H1 (cell line): ENCODE data around the gene KIF15. TPM values are rescaled to one million over a fixed set of nuclear protein-coding genes. Genes with fewer than 3 reads are reported as not detected.

Experiments used
- CTCF ChIA-PET: fragments of 300-600 bp; sonication (Branson Sonifier 250); formaldehyde crosslinking; loops from one replicate; lab custom pipeline; 2021; ENCODE audit not compliant: partially characterized antibody; lab: Charles Lee
- POLR2A ChIA-PET: fragments of 300-600 bp; sonication (Branson Sonifier 250); formaldehyde crosslinking; loops from one replicate; lab custom pipeline; 2021; ENCODE audit warnings: inconsistent platforms; ENCODE audit not compliant: partially characterized antibody; lab: Charles Lee
- DNase-seq, 2 experiments: peaks; one replicate each; pipeline versions ENCODE4 v3.0.0 to v3.0.0-alpha.2; 2010 to 2022; ENCODE audit warnings: low spot score in 2 of 2, low read depth in 1 of 2, mixed read lengths in 1 of 2
- FAIRE-seq: peaks from 2 replicates; lab custom pipeline; 2011; peaks lifted over from hg19 to GRCh38; lab: Jason Lieb, UNC
- H2AFZ ChIP-seq: 2 replicates; pipeline ENCODE4 v1.8.1; 2012; ENCODE audit warnings: low read length, inconsistent platforms
- H2AK5ac ChIP-seq: 2 replicates; pipeline ENCODE4 v1.6.1; 2013; ENCODE audit warnings: low read depth, low read length
- H2BK120ac ChIP-seq: replicated peaks from 2 replicates; pipeline ENCODE3; 2013; ENCODE audit warnings: low read depth, low read length, inconsistent platforms
- H2BK12ac ChIP-seq: 2 replicates; pipeline ENCODE4 v1.6.1; 2013; ENCODE audit warnings: low read depth, low read length
- H2BK15ac ChIP-seq: 2 replicates; pipeline ENCODE4 v1.6.1; 2013; ENCODE audit warnings: low read length
- H2BK20ac ChIP-seq: 2 replicates; pipeline ENCODE4 v1.6.1; 2013; ENCODE audit warnings: low read length
- H2BK5ac ChIP-seq: 2 replicates; pipeline ENCODE4 v1.6.1; 2013; ENCODE audit warnings: low read depth, low read length
- H3K14ac ChIP-seq: 2 replicates; pipeline ENCODE4 v1.6.1; 2013; ENCODE audit warnings: inconsistent platforms; ENCODE audit not compliant: insufficient read length
- H3K18ac ChIP-seq: 2 replicates; pipeline ENCODE4 v1.6.1; 2013; ENCODE audit warnings: low read length; ENCODE audit errors: extremely low read depth
- H3K23ac ChIP-seq: 2 replicates; pipeline ENCODE4 v1.6.1; 2013; ENCODE audit warnings: inconsistent platforms; ENCODE audit not compliant: insufficient read length
- H3K23me2 ChIP-seq: 2 replicates; pipeline ENCODE4 v1.6.1; 2013; ENCODE audit warnings: low read depth, low read length
- H3K27ac ChIP-seq: 2 replicates; pipeline ENCODE4 v1.6.1; 2011; ENCODE audit warnings: low read depth, low read length, inconsistent platforms
- H3K27me3 ChIP-seq, 4 experiments: replicated peaks in 1 of 4; 1 replicate in 1 of 4; 2 replicates in 3 of 4; pipeline versions ENCODE4 v1.6.1 to v1.8.1; 2011 to 2013; ENCODE audit warnings: low read length in 3 of 4, mild to moderate bottlenecking in 3 of 4, inconsistent platforms in 2 of 4, mixed read lengths in 2 of 4, moderate library complexity in 1 of 4; ENCODE audit not compliant: control insufficient read depth in 3 of 4, insufficient read depth in 3 of 4; ENCODE audit errors: extremely low read depth in 1 of 4
- H3K36me3 ChIP-seq, 4 experiments: 2 replicates each; pipeline versions ENCODE4 v1.6.1 to v1.8.1; 2011 to 2013; ENCODE audit warnings: mild to moderate bottlenecking in 4 of 4, low read length in 3 of 4, moderate library complexity in 2 of 4, control low read depth in 1 of 4, inconsistent platforms in 1 of 4; ENCODE audit not compliant: insufficient read depth in 4 of 4, control insufficient read depth in 2 of 4
- H3K4ac ChIP-seq: replicated peaks from 2 replicates; pipeline ENCODE3; 2013; ENCODE audit warnings: low read length, low read depth, mixed read lengths, inconsistent platforms; ENCODE audit not compliant: insufficient read length
- H3K4me1 ChIP-seq, 4 experiments: replicated peaks in 1 of 4; 1 replicate in 1 of 4; 2 replicates in 3 of 4; pipeline versions ENCODE4 v1.6.1 to v1.8.1; 2011 to 2013; ENCODE audit warnings: low read length in 3 of 4, inconsistent platforms in 2 of 4, mixed read lengths in 1 of 4; ENCODE audit not compliant: insufficient read depth in 4 of 4, control insufficient read depth in 3 of 4
- H3K4me2 ChIP-seq, 2 experiments: 2 replicates each; pipeline versions ENCODE4 v1.6.1 to v1.8.1; 2011 to 2013; ENCODE audit warnings: low read depth in 2 of 2, low read length in 2 of 2, control low read depth in 1 of 2, inconsistent platforms in 1 of 2, mild to moderate bottlenecking in 1 of 2; ENCODE audit not compliant: insufficient read depth in 1 of 2
- H3K4me3 ChIP-seq, 4 experiments: fragments of 200-600, 300-600 bp in 1 of 4; sonication (generic), shearing (Covaris generic), sonication (Bioruptor Twin) in 1 of 4; 2 replicates each; pipeline versions ENCODE4 v1.5.1 to v1.8.1; 2011 to 2016; ENCODE audit warnings: low read length in 4 of 4, low read depth in 3 of 4, control low read depth in 2 of 4, inconsistent platforms in 2 of 4, mild to moderate bottlenecking in 2 of 4, mixed read lengths in 1 of 4, moderate library complexity in 1 of 4; ENCODE audit not compliant: insufficient read depth in 2 of 4; ENCODE audit errors: extremely low read depth in 1 of 4
- H3K56ac ChIP-seq: replicated peaks from 2 replicates; pipeline ENCODE3; 2013; ENCODE audit warnings: low read depth, mild to moderate bottlenecking, mixed read lengths, low read length, inconsistent platforms; ENCODE audit not compliant: insufficient read length
- H3K79me1 ChIP-seq: 2 replicates; pipeline ENCODE4 v1.6.1; 2013; ENCODE audit warnings: low read depth, low read length, control low read depth
- H3K79me2 ChIP-seq, 2 experiments: 2 replicates each; pipeline versions ENCODE4 v1.6.1 to v1.8.1; 2012 to 2013; ENCODE audit warnings: low read length in 2 of 2, mild to moderate bottlenecking in 2 of 2, inconsistent platforms in 1 of 2; ENCODE audit not compliant: insufficient read depth in 2 of 2, control insufficient read depth in 1 of 2
- H3K9ac ChIP-seq, 4 experiments: replicated peaks in 1 of 4; 1 replicate in 1 of 4; 2 replicates in 3 of 4; pipeline versions ENCODE4 v1.6.1 to v1.8.1; 2011 to 2013; ENCODE audit warnings: low read depth in 3 of 4, low read length in 3 of 4, control low read depth in 2 of 4, mild to moderate bottlenecking in 2 of 4, moderate library complexity in 2 of 4, inconsistent platforms in 1 of 4; ENCODE audit errors: extremely low read depth in 1 of 4
- H3K9me3 ChIP-seq, 2 experiments: 2 replicates each; pipeline versions ENCODE4 v1.6.1 to v1.8.1; 2012 to 2013; ENCODE audit warnings: mild to moderate bottlenecking in 2 of 2, moderate library complexity in 2 of 2, control low read depth in 1 of 2, inconsistent platforms in 1 of 2, low read depth in 1 of 2, low read length in 1 of 2, mixed read lengths in 1 of 2; ENCODE audit not compliant: insufficient read depth in 2 of 2
- H4K20me1 ChIP-seq, 2 experiments: replicated peaks in 1 of 2; 2 replicates each; pipeline versions ENCODE3 to v1.8.1; 2011 to 2013; ENCODE audit warnings: inconsistent platforms in 2 of 2, low read length in 2 of 2, mild to moderate bottlenecking in 1 of 2; ENCODE audit not compliant: insufficient read depth in 2 of 2, control insufficient read depth in 1 of 2
- H4K5ac ChIP-seq: 2 replicates; pipeline ENCODE4 v1.6.1; 2013; ENCODE audit warnings: low read length, low read depth, mixed read lengths, inconsistent platforms; ENCODE audit not compliant: insufficient read length
- H4K8ac ChIP-seq: 2 replicates; pipeline ENCODE4 v1.8.0; 2013; ENCODE audit warnings: mild to moderate bottlenecking, moderate library complexity, low read length, inconsistent platforms; ENCODE audit not compliant: insufficient read depth; ENCODE audit errors: extremely low read depth
- H4K91ac ChIP-seq: replicated peaks from 2 replicates; pipeline ENCODE3; 2013; ENCODE audit warnings: low read length, mixed read lengths, inconsistent platforms; ENCODE audit not compliant: insufficient read length
- CBX5 ChIP-seq: fragments of 300-800, 300-1000 bp; sonication (generic); IDR thresholded peaks from 2 replicates; pipeline ENCODE4 v1.7.1; 2016; ENCODE audit warnings: antibody characterized with exemption, low read length, low read depth
- EZH2 ChIP-seq: fragments of 200-600 bp; sonication (generic); IDR thresholded peaks from 2 replicates; pipeline ENCODE4 v1.7.1; 2012; ENCODE audit warnings: low read depth, mild to moderate bottlenecking, moderate library complexity, low read length, inconsistent platforms; ENCODE audit not compliant: severe bottlenecking
- JUN ChIP-seq: IDR thresholded peaks from 2 replicates; pipeline ENCODE4 v1.6.1; 2011; ENCODE audit warnings: low read depth, mild to moderate bottlenecking, improper control_type of control experiment, low read length
- KDM1A ChIP-seq: fragments of 200-600, 300-600 bp; sonication (generic); IDR thresholded peaks from 2 replicates; pipeline ENCODE4 v1.7.1; 2016; ENCODE audit warnings: mild to moderate bottlenecking, low read length, borderline replicate concordance
- KDM4A ChIP-seq: IDR thresholded peaks from one replicate; pipeline ENCODE4 v1.7.1; 2012; ENCODE audit warnings: low read depth, mild to moderate bottlenecking, moderate library complexity, low read length, inconsistent platforms; ENCODE audit not compliant: severe bottlenecking
- SIRT6 ChIP-seq: IDR thresholded peaks from one replicate; pipeline ENCODE4 v1.7.1; 2012; ENCODE audit warnings: low read length, inconsistent platforms
- SUZ12 ChIP-seq: fragments of 200-600 bp; sonication (generic); IDR thresholded peaks from 2 replicates; pipeline ENCODE4 v1.6.1; 2012; ENCODE audit warnings: mild to moderate bottlenecking, inconsistent platforms, low read length, moderate library complexity, mixed read lengths
- WGBS, 2 experiments: shearing (Covaris generic) in 1 of 2; methylation state at CpG; one replicate each; pipeline versions ENCODE4 v1.1.6 to v1.1.7; 2013 to 2015; ENCODE audit warnings: low lambda C conversion rate in 2 of 2, mixed read lengths in 2 of 2, inconsistent platforms in 1 of 2, low coverage in 1 of 2, missing lambda C conversion rate in 1 of 2; ENCODE audit not compliant: insufficient replicate concordance in 2 of 2, insufficient coverage in 1 of 2, insufficient read length in 1 of 2; ENCODE audit errors: extremely low coverage in 1 of 2, missing lambda C conversion rate in 1 of 2; 5-methylcytosine and 5-hydroxymethylcytosine counted together
- polyA plus RNA-seq, 7 experiments: library from polyadenylated mRNA; depleted of rRNA in 3 of 7; stranded (reverse) in 5 of 7; unstranded in 2 of 7; fragments of >200 nt in 5 of 7; fragments of 200-250 nt in 2 of 7; gene quantifications; 1 replicate in 5 of 7; 2 replicates in 1 of 7; 4 replicates in 1 of 7; pipeline versions ENCODE4 v1.2.1 to v1.2.3, GENCODE V29; 2011 to 2013; ENCODE audit warnings: missing spikeins in 2 of 7, mixed read lengths in 2 of 7
- total RNA-seq: library from RNA; stranded (reverse); fragmentation: NEBNext Ultra II Directional; extraction: Animal tissue kit (Norgen Biotek cat#: 25700); gene quantifications from 2 replicates; pipeline ENCODE4 v1.2.1, GENCODE V29; 2021

The KIF15 gene
- total and polyA plus RNA-seq, 2 of the 8 experiments (the other 6 are each of a cell fraction or from before 2014, with no cell fraction given) = 4.2 to 25.5 TPM

GRCh38 chr3:44874308-44874707 lies 112.7 kb downstream of the KIF15 start, which contains the start of gene TGM4:
TSS of gene TGM4 (plus strand) at chr3:44874608. CDS start at chr3:44874679, 71 bp downstream.
- Histone ChIP-seq H3K4me2 (no peak within 1 kb of the TSS), H3K23ac (no peak within 1 kb of the TSS), H3K36me3 (no peaks in the 10 kb centered on the region), H3K9ac (no peak within 1 kb of the TSS), H4K5ac (no peak within 1 kb of the TSS), H2BK15ac (no peak within 1 kb of the TSS), H4K20me1 (no peaks in the 10 kb centered on the region), H3K79me1 (no peaks in the 10 kb centered on the region), H3K14ac (no peak within 1 kb of the TSS), H3K27me3 (no peaks in the 10 kb centered on the region), H4K91ac (no peak within 1 kb of the TSS), H2BK5ac (no peak within 1 kb of the TSS), H3K4ac (no peak within 1 kb of the TSS), H2BK20ac (no peak within 1 kb of the TSS), H3K4me1 (no peaks in the 10 kb centered on the region), H2BK120ac (no peak within 1 kb of the TSS), H3K56ac (no peak within 1 kb of the TSS), H3K18ac (no peak within 1 kb of the TSS), H2AFZ (no peak within 1 kb of the TSS), H3K79me2 (no peaks in the 10 kb centered on the region), H2BK12ac (no peak within 1 kb of the TSS), H3K27ac (no peak within 1 kb of the TSS), H2AK5ac (no peak within 1 kb of the TSS), H3K23me2 (no peaks in the 10 kb centered on the region), H3K4me3 (no peak within 1 kb of the TSS), H4K8ac (no peak within 1 kb of the TSS), H3K9me3 (no peaks in the 10 kb centered on the region)
- POLR2A ChIA-PET = no interaction called here
- CTCF ChIA-PET = interaction anchor here (0.7 to 3.9 kb wide), 3 partner anchors 10 to 213 kb away, joined by 3 to 17 read pairs (median 3); no protein-coding TSS in a partner anchor
- DNase-seq = no peak
- 86% methylated on average over 5 of the region's 5 CpGs; no CpG with 5 or more reads in 1 of the 2 experiments for WGBS, 2 experiments
- FAIRE-seq = no peak
- TF ChIP-seq SUZ12 (no peak), CBX5 (no peak), JUN (no peak), KDM4A (no peak), EZH2 (no peak), SIRT6 (no peak), KDM1A (no peak)
